GM19395 (cell line): ENCODE results near the gene ZNG1B.
A peak's percentile ranks its signal among the peaks of the same experiment; 100 is the strongest.
"Not testable (repeated sequence)": the region's sequence is repeated elsewhere in the genome, so short reads cannot be mapped to it uniquely, and the experiment has no call there.

Experiments used
- ATAC-seq: cut with Tn5 transposase; IDR thresholded peaks from one replicate; pipeline ENCODE4 v1.9.1; 2021; ENCODE audit warnings: mild to moderate bottlenecking, moderate library complexity; ENCODE audit not compliant: unreplicated experiment

The ZNG1B gene

GRCh38 chr2:113437508-113438465 lies at the start of gene ZNG1B:
TSS of gene ZNG1B (plus strand) at chr2:113437691. CDS start at chr2:113437869, 178 bp downstream.
- not testable (repeated sequence) for ATAC-seq

DNA sequence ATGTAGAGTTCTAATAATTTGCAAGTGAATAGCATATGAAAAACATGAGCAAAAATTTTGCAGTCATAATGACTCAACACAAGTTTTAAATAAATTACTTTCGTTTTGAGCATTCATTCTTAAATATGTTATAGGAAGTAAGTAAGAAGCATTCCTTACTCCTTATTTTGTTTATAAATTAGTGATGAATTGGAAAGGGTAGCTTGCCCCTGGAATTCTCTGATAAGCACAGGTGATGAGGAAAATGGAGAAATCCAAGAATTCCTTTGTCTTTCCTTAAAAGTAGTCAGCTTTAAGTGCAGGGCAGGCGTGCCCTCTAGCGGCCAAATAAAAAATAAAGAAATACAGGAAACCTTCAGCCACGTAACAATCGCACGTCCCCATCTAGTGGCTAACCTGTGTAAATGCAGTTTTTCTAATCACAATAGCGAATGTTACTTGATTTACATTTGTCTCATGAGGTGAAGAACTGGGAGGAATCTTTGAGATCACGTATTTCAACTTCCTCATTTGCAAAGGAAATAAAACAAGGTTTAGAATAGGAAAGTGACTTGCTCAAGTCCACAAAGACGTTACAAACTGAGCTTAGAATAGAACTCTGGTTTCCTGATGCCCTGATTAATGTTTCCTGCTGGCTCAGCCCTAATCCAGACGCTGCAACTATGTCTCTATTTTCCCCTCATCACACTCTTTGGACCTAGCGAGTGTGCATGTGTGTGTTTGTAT lies 47.2 kb upstream of the ZNG1B start:
- peak; percentile 93 for ATAC-seq

- no peak for ATAC-seq
Measured at GRCh38 chr2:113391073-113391472, 46.4 kb upstream of the ZNG1B start.

- no peak for ATAC-seq
Measured at GRCh38 chr2:113406114-113406513, 31.4 kb upstream of the ZNG1B start.

- ATAC-seq = no peak
Measured at GRCh38 chr2:113407446-113408099, 29.9 kb upstream of the ZNG1B start.

- ATAC-seq = not testable (repeated sequence)
Measured at GRCh38 chr2:113411725-113412352, 25.7 kb upstream of the ZNG1B start.

DNA sequence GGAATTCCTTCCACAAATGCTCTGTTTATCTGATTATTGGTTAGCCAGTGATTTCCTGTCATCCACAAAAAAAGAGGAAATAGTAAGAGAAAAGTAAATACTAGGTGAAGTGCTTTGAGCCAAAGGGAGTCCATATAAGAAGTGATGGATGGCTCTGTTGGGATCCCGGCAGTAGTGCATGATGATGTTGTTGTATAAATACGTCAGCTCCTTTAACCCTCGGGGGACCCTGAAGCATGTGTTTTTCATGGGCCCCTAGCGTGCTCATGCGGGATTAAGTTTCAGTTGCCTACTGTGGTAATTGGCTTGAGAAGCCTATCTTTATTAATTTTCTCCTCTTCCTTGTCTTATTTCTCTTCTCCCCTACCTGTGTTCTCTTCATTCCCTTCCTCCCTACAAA lies 24.7 kb upstream of the ZNG1B start:
- not testable (repeated sequence) for ATAC-seq

DNA sequence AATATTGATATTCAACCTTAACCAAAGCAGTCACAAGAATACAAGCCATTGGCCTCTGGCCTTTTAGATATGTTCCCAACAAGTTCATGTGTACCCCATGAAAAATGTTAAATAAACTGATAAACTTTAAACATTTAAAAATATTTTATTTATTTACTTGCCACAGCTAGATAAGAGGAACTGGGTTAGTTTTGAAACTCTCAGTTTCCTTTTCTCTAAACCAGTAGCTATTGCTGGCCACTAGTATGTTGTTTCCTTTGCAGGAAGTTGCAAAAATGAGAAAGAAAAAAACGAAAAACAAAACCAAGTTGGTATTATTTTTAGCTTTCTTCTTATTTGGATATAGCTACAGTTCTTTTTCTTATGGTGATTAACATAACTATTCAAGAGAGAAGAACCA lies 5.7 kb upstream of the ZNG1B start:
- not testable (repeated sequence) for ATAC-seq

- ATAC-seq = not testable (repeated sequence)
Measured at GRCh38 chr2:113433468-113433867, 4.0 kb upstream of the ZNG1B start.

DNA sequence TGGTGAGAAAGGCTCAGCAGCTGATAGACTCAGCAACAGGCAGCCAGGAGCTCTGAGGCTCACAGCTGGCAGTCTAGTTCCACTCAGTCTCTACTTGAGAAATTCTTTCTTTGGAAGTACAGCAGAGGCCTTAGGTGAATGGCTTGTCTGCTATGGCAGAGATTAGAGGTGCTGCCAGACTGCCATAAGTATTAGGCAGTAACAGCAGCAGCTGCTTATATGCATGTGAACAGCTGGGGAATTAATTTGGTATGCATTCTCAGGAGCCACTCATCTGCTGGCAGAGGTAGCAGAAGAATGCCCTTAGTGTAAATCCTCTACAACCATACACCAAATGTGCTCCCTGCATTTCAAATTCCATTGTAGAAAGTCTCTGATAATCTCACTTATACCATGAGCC lies 28.3 kb downstream of the ZNG1B start:
- ATAC-seq = not testable (repeated sequence)

GRCh38 chr2:113476688-113477368 lies 39.3 kb downstream of the ZNG1B start:
- not testable (repeated sequence) for ATAC-seq

- ATAC-seq = not testable (repeated sequence)
Measured at GRCh38 chr2:113496527-113496926, 59.0 kb downstream of the ZNG1B start.

DNA sequence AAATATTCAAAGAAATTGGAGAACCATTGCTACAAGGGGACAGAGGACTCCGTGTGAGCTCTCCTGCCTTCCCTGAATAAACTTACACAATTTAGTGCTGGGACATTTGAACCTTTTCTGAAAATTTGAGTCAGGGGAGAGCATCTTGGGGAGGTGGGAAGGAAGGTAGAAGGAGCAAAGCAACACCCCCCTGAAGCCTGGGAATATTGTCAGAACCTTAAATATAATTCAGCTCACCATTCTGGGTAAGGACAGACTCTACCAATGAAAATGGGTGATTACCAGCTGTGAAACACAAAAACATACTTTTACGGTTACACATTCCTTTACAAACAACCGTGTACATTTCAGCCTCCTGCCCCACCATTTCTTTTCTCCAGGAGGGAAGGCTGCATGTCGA lies 60.9 kb downstream of the ZNG1B start, which contains the start of gene FOXD4L1:
Gene FOXD4L1 (plus strand): TSS at position 301 of the 400 bp plus-strand sequence. CDS start 592 bp downstream, outside the sequence.
- not testable (repeated sequence) for ATAC-seq

- ATAC-seq = not testable (repeated sequence)
Measured at GRCh38 chr2:113499019-113499885, 61.8 kb downstream of the ZNG1B start.

GRCh38 chr2:113499886-113500722 lies 62.6 kb downstream of the ZNG1B start:
- not testable (repeated sequence) for ATAC-seq

DNA sequence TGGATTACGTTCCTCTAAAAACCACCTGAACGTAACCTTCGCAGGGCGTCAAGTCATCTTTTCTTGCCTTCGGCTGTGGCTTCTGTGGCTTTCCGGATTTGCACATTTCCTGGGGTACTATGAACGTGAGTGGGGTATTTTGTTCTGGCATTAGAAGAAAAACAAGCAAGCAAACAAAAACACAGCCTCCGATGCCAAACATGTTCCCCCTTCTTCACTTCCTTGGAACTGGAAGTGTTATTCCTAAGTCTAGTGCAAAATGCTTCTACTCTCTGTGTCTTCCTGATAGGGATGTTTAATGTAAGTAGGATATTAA lies 63.2 kb downstream of the ZNG1B start:
- ATAC-seq = not testable (repeated sequence)

DNA sequence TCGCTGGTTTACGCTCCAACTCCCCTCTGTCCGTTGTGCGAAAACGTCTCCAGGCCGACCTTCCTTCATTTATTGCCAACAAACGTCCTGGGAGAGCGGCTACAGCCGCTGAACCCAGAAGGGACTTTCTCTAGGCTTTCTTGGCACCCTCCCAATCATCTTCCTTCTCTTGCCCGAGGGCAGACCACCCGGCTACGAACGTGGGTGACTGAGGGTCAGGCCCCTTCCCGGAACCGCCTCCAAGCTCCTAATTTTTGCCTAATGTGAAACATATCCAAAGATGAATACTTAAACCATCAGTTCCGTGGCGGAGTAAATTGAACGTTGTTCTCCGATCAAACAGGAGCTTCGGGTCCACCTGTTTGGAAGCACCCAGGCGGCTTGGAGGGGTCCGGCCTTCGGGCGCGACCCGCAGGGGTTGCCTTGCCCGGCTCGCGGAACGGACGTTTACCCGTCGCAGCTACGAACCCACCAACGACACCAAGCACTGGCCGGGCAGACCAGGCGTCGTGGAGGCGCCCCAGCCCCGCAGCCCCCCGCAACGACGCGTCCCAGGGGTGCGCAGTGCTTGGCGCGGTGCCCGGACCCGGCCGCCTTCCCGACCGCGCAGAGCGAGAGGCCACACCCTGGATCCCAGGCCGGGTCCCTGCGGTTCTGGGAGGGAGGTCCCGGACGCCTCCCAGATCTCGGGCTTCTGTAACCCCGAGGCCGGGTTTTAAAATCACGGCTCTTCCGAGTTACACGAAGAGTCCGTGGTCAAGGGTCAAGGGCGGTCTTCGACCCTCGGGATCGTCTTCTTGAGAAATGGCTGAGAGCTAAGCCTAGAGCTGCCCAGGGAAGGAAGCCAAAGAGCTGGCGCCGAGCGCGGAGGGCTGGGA lies 65.0 kb downstream of the ZNG1B start:
- ATAC-seq = not testable (repeated sequence)
